WTC11 (cell line): ENCODE measurements around the gene CLEC16A. TPM values are rescaled to one million over a fixed set of nuclear protein-coding genes. Genes with fewer than 3 reads are reported as not detected.
A peak's percentile ranks its signal among the peaks of the same experiment; 100 is the strongest.

Experiments used
- ATAC-seq: fragments of 200-7000 bp; cut with Tn5 transposase; 2 replicates; pipeline ENCODE4 v1.10.0; 2021; ENCODE audit warnings: mild to moderate bottlenecking, moderate library complexity
- CTCF ChIA-PET: fragments of 300-600 bp; sonication (Branson Sonifier 250); formaldehyde crosslinking; loops from one replicate; lab custom pipeline; 2021; ENCODE audit warnings: antibody characterized with exemption; lab: Charles Lee
- POLR2A ChIA-PET: fragments of 350-600 bp; sonication (Branson Sonifier 250); formaldehyde crosslinking; loops from one replicate; lab custom pipeline; 2021; ENCODE audit warnings: antibody characterized with exemption; lab: Charles Lee
- DNase-seq: peaks from one replicate; pipeline ENCODE4 v3.0.0; 2021; ENCODE audit warnings: low spot score
- H3K27ac Mint-ChIP-seq: 2 replicates; pipeline ENCODE4 v1.8.0; 2021; ENCODE audit warnings: mixed read lengths
- H3K27me3 Mint-ChIP-seq: 2 replicates; pipeline ENCODE4 v1.8.0; 2021; ENCODE audit warnings: low read depth, mild to moderate bottlenecking, moderate library complexity, mixed read lengths
- H3K36me3 Mint-ChIP-seq: 2 replicates; pipeline ENCODE4 v1.8.0; 2021; ENCODE audit warnings: mixed read lengths
- H3K4me1 Mint-ChIP-seq: 2 replicates; pipeline ENCODE4 v1.8.0; 2022; ENCODE audit warnings: mixed read lengths
- H3K4me3 Mint-ChIP-seq: 2 replicates; pipeline ENCODE4 v1.8.0; 2021; ENCODE audit warnings: mild to moderate bottlenecking, moderate library complexity, mixed read lengths
- H3K9me3 Mint-ChIP-seq: 2 replicates; pipeline ENCODE4 v1.8.0; 2021; ENCODE audit warnings: mixed read lengths
- CBFB ChIP-seq: sonication (generic); formaldehyde crosslinking; IDR thresholded peaks from 2 replicates; pipeline ENCODE4 v1.8.1; 2022; ENCODE audit warnings: mild to moderate bottlenecking, low read depth, missing genetic modification reagents
- CREM ChIP-seq: sonication (generic); formaldehyde crosslinking; IDR thresholded peaks from 2 replicates; pipeline ENCODE4 v1.8.1; 2022; ENCODE audit warnings: mild to moderate bottlenecking, missing genetic modification reagents, moderate library complexity
- E2F4 ChIP-seq: sonication (generic); formaldehyde crosslinking; IDR thresholded peaks from 2 replicates; pipeline ENCODE4 v1.8.1; 2022; ENCODE audit warnings: low read depth, mild to moderate bottlenecking, moderate library complexity, missing genetic modification reagents, borderline replicate concordance
- ELF4 ChIP-seq: sonication (generic); formaldehyde crosslinking; IDR thresholded peaks from 2 replicates; pipeline ENCODE4 v1.8.1; 2022; ENCODE audit warnings: low read depth, mild to moderate bottlenecking, moderate library complexity, missing genetic modification reagents
- FOXP4 ChIP-seq: sonication (generic); formaldehyde crosslinking; IDR thresholded peaks from 2 replicates; pipeline ENCODE4 v1.8.0; 2022; ENCODE audit warnings: mild to moderate bottlenecking, missing genetic modification reagents
- GTF2I ChIP-seq: fragments of 250-450 bp; sonication (Bioruptor Pico); conservative IDR thresholded peaks from 2 replicates; pipeline ENCODE4 v1.4.0; 2021; ENCODE audit warnings: mild to moderate bottlenecking
- PRDM15 ChIP-seq: sonication (generic); formaldehyde crosslinking; IDR thresholded peaks from 2 replicates; pipeline ENCODE4 v1.8.0; 2022; ENCODE audit warnings: missing genetic modification reagents
- PREB ChIP-seq: sonication (generic); formaldehyde crosslinking; IDR thresholded peaks from 2 replicates; pipeline ENCODE4 v1.8.1; 2022; ENCODE audit warnings: mild to moderate bottlenecking, missing genetic modification reagents, moderate library complexity, borderline replicate concordance
- ZNF121 ChIP-seq: sonication (generic); formaldehyde crosslinking; IDR thresholded peaks from 2 replicates; pipeline ENCODE4 v1.8.0; 2023; ENCODE audit warnings: missing genetic modification reagents
- ZNF138 ChIP-seq: sonication (generic); formaldehyde crosslinking; conservative IDR thresholded peaks from 2 replicates; pipeline ENCODE4 v1.8.1; 2022; ENCODE audit warnings: mild to moderate bottlenecking, moderate library complexity, missing genetic modification reagents
- ZNF281 ChIP-seq: sonication (generic); formaldehyde crosslinking; IDR thresholded peaks from 2 replicates; pipeline ENCODE4 v1.8.0; 2023; ENCODE audit warnings: mild to moderate bottlenecking, missing genetic modification reagents
- ZNF425 ChIP-seq: fragments of 250-450 bp; sonication (Bioruptor Pico); conservative IDR thresholded peaks from 2 replicates; pipeline ENCODE4 v1.9.0; 2021; ENCODE audit warnings: mild to moderate bottlenecking
- total RNA-seq: library from RNA; stranded (reverse); gene quantifications from 3 replicates; pipeline ENCODE4 v1.2.3, GENCODE V29; 2021
- TF ChIP-seq, protein P1 (sequence below): sonication (generic); formaldehyde crosslinking; conservative IDR thresholded peaks from 2 replicates; pipeline ENCODE4 v1.8.1; 2022; ENCODE audit warnings: mild to moderate bottlenecking, missing genetic modification reagents
- TF ChIP-seq, protein P2 (sequence below): sonication (generic); formaldehyde crosslinking; IDR thresholded peaks from 2 replicates; pipeline ENCODE4 v1.8.0; 2022; ENCODE audit warnings: mild to moderate bottlenecking, missing genetic modification reagents

The CLEC16A gene
- total RNA-seq, 1 experiment from 2014 or later = 14.4 TPM

DNA sequence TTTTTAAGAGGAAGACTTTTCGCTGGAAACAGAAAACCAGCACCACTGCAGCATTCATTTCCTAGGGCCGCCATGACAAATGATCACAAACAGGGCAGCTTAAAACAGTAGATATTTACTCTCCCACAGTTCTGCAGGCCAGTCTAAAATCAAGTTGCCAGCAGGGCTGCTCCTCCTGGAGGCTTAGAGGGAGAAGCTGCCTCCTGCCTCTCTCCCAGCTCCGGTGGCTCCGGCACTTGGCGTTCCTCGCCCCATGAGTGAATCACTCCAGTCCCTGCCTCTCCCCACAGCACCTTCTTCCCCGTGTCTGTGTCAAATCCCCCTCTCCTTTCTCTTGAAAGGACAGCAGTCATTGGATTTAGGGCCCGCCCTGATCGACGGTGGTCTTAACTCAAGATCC, 239.6 kb downstream of the CLEC16A start:
- ChIA-PET CTCF (interaction anchor here (0.7 to 2.6 kb wide), 7 partner anchors 16 to 230 kb away, joined by 3 to 11 read pairs (median 5); no protein-coding TSS in a partner anchor), POLR2A (interaction anchor here (1.0 kb wide), 1 partner anchor 72 kb away, joined by 3 read pairs; the partner anchor contains the start of gene SOCS1)
- H3K9me3 Mint-ChIP-seq = no peaks in the 10 kb centered on the region
- TF ChIP-seq FOXP4 (CRISPR knock-in tag) (no peak), E2F4 (CRISPR knock-in tag) (no peak), ZNF138 (no peak), PRDM15 (CRISPR knock-in tag) (no peak), ELF4 (CRISPR knock-in tag) (no peak), ZNF121 (CRISPR knock-in tag) (no peak), CREM (CRISPR knock-in tag) (no peak), GTF2I (CRISPR knock-in tag) (no peak), ZNF425 (CRISPR knock-in tag) (no peak), PREB (CRISPR knock-in tag) (no peak)
- TF ChIP-seq, protein P1, sequence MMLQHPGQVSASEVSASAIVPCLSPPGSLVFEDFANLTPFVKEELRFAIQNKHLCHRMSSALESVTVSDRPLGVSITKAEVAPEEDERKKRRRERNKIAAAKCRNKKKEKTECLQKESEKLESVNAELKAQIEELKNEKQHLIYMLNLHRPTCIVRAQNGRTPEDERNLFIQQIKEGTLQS (CRISPR knock-in tag) = no peak
- TF ChIP-seq, all 79 proteins: peak for 0
- DNase-seq (no peak), ATAC-seq (no peak)
- H3K27me3 Mint-ChIP-seq = no peaks in the 10 kb centered on the region
- H3K36me3 Mint-ChIP-seq = no peaks in the 10 kb centered on the region
- H3K27ac Mint-ChIP-seq = peak overlapping the region; percentile 31; the same call in 1 of the 2 replicates
- no peak overlapping the region for H3K4me3 Mint-ChIP-seq
- peaks cover 25% of the 10 kb centered on the region for H3K4me1 Mint-ChIP-seq

GRCh38 chr16:11187522-11188023, 243.2 kb downstream of the CLEC16A start:
- no peak for DNase-seq
- no peaks in the 10 kb centered on the region for H3K9me3 Mint-ChIP-seq
- H3K36me3 Mint-ChIP-seq = no peaks in the 10 kb centered on the region
- ATAC-seq = no peak
- peaks cover 24% of the 10 kb centered on the region for H3K4me1 Mint-ChIP-seq
- peaks cover 2% of the 10 kb centered on the region; the same call in 1 of the 2 replicates for H3K27me3 Mint-ChIP-seq
- no peak overlapping the region for H3K27ac Mint-ChIP-seq
- CTCF ChIA-PET = no interaction called here
- POLR2A ChIA-PET = no interaction called here
- H3K4me3 Mint-ChIP-seq = no peak overlapping the region
- TF ChIP-seq, protein P2, sequence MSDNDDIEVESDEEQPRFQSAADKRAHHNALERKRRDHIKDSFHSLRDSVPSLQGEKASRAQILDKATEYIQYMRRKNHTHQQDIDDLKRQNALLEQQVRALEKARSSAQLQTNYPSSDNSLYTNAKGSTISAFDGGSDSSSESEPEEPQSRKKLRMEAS (CRISPR knock-in tag) = no peak
- TF ChIP-seq ZNF425 (CRISPR knock-in tag) = no peak
- no peak for TF ChIP-seq ZNF281 (CRISPR knock-in tag)
- no peak for TF ChIP-seq CBFB (CRISPR knock-in tag)
